Suppressor macrophage (primary cell): ENCODE data around the gene BRD9.

Experiments used
- DNase-seq, 4 experiments: peaks; one replicate each; pipeline ENCODE4 v3.0.0-alpha.2; 2020 to 2022

BRD9 gene

DNA sequence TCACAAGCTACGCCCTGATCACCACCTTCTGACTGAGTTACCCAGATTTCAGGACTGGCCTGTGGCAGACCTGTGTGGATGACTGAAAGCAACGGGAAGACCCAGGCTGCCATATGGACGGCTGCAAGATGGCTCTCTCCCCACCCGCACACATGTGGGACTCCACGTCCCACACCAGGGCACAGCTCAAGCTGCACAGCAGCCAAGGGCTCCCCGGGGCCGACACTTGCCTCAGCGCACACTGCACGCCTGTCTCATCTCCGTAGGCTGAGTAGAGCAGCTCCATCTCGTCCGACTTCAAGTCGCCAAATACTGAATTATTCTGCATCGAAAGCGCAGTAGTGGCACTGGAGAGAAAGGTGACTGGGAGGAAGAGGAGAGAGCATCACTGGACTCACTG lies 14.5 kb downstream of the BRD9 start:
- no peak for DNase-seq

DNA sequence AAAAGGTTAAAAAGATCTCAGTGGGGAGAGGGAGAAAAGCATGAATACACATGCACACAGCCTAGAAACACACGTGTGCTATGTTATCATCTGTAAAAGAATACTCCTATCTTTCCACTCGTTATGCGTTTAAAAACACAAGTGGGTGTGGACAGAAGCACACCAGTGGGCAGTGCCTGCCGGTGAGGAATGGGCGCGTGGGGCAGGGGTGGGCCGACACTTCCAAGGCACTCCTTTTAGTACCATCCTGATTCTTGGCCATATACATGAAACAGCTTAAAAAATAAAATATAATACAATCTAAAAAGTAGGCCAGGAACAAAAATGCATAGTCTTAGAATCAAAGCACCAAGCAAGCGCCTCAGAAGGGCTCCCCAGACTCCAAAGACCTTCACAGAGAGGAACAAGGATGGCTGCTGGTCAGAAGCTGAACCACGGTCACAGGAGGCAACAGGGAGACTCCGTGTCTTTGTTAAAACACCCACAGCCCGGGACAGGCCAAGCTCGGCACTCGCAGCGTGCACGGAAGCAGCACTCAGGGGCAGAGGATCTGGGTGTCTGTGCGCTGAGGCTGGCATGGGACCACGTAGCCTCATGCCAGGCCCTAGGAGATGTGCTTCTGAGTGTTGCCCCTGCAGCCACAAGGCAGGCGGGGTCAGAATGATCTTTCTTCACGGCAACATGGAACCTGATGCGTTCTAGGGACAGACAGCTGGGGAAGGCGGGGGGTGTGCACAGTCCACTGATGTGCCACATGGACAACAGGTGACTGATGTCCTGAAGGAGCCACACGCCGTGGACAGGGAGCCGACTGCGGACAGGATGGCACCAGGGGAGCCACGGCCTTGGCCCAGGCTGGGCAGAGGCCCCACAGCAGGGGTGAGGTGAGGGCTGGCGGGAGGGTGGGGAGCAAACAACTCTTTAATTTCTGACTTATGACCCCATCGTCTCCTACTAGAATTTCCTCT lies 15.9 kb downstream of the BRD9 start:
- no peak for DNase-seq

DNA sequence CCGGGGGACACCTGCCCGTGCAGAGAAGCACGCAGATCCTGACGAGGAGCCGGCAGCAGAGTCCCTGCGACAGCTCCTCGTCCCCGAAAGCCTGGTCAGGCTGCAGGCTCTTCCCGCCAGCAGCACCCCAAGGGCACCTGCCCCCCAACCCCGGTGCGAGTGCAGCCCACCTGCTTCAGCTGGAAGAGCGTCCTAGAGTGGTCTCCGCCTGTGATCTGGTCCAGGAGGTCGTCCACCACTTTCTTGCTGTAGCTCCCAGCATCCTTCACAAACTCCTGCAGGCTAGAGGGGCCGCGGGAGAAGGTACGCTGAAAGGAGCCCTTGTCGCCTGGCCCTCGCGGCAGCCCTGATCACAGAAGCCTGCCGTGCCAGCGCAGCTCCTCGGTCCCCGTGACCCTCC lies 16.7 kb downstream of the BRD9 start:
- DNase-seq: no peak

DNA sequence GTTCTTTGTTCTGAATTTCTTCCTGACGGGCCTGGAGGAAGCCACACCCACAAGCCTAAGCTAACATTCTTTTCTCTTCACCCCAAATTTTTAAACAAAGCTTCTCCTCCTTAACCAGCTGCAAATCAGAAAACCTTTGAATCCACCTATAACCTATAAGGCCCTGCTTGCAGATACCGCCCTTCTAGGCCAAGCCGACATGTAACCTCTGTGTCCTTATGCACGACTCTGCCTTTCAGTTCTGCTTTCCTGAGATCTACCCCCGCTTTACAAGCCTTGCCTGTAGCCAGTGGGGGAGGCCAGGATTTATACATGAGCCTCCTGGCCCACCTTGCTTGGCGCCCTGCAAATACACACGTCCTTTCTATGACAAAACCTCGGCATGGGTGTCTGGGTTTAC lies 19.3 kb downstream of the BRD9 start:
- DNase-seq: no peak

DNA sequence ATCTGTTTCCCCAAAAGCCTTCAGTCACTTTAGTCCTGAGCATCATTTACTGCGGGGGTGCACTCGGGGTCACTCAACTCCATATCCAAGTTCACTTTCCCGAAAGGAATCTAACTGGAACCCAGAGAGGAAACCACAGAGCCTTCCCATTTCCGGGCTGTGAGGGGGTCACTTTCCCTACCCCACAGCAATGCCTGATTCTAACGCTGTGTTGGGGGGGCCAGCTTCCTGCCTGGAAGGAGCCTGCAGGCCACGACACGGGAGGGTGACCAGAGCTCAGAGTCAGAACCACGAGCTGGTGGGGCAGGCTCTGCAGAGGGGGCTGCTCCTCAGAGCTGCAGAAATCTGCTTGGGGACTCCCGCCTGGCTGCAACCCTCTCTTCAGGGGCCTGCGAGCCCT lies 20.3 kb downstream of the BRD9 start:
- no peak for DNase-seq

DNA sequence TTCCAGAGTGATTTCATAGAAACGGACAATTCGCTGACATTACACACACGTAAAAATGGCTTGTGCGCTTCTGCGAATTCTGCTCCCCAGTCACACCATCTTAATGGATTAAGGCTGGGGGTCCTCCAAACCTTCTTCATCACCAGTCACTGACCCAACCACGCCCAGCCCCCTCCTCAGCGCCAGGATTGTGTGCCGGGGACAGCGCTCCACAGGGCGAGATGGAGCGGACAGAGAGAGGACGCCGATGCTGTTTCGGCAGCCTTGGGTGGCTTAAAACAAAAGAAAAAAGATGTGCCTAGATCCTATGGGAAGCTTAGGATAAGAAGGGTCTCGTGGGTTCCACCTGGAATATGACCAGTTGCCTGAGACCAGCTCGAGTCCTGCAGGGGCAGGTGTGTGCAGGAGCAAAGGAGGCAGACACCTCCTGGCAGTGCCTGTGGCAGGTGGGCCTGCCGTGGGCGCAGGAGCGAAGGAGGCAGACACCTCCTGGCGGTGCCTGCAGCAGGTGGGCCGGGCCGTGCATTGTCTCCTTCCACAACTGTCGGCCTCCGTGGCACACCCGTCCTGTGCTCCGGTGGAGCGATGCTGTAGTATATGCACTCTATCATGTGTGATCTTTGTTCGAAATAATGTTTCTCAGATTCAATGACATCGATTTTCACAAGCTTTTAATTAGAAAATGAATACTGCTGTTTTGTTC lies 20.9 kb downstream of the BRD9 start:
- DNase-seq: no peak

DNA sequence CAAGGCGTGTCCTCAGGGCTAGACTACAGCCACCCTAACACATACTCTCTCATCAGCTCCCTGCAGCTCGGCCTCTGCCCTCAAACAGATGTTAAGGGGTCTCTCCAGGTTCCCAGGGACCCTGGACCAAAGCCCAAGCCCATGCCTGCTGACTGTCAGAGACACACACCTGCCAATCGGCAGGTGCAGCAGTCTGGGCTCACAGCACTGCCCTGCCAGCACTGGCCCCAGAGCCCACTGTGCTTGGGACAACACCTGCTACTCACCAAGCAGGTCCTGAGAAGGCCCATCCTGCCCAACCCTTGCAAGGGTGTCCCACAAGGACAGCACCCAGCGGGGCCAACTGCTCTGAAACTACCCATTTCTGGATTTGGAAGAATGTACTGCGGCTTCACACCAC lies 21.6 kb downstream of the BRD9 start:
- DNase-seq: no peak

DNA sequence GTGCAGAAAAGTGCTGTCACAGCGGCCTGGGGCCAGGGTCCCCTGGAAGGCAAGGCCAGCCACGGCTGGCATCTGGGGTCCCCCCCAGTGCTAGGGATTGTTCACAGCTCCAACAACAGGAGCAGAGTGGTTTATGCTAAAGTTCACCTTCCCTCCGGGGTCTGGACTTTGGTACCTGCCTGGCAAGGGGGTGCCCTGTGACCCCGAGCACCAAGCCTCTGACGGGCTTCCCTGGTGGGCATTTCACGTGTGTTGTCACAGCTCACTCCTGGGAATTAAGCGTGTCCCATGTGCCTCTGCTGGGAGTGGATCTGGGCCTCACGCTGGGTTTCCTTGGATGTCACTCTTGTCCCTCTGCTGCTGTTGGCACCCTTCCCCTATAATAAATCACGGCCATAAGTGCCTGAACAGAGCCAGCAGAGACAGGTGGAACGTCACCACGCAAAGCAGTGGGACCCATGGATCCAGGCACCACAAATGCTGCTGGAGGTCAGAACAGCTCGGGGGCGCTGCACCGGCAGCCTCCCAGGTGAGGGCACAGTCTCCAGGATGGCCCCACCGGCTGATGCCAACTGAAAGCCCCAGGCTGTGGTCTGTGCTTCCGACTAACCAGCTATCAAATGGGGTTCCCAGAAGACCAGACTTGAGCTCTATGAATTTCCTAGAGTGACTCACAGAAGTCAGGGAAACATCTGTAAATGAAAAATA lies 24.0 kb downstream of the BRD9 start:
- no peak for DNase-seq

DNA sequence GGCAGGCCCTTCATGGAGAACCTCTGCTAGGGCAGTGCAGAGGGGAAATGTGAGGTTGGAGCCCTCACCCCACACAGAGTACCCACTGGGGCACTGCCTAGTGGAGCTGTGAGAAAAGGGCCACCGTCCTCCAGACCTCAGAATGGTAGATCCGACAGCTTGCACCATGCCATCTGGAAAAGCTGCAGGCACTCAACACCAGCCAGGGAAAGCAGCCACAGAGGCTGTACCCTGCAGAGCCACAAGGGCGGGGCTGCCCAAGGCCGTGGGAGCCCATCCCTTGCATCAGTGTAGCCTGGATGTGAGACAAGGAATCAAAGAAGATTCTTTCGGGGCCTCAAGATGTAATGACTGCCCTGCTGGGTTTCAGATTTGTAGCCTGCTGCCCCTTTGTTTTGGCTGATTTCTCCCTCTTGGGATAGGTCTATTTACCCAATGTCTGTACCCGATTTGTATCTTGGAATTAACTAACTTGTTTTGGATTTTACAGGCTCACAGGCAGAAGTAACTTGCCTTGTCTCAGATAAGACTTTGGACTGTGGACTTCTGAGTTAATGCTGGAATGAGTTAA lies 25.2 kb downstream of the BRD9 start:
- DNase-seq: no peak

DNA sequence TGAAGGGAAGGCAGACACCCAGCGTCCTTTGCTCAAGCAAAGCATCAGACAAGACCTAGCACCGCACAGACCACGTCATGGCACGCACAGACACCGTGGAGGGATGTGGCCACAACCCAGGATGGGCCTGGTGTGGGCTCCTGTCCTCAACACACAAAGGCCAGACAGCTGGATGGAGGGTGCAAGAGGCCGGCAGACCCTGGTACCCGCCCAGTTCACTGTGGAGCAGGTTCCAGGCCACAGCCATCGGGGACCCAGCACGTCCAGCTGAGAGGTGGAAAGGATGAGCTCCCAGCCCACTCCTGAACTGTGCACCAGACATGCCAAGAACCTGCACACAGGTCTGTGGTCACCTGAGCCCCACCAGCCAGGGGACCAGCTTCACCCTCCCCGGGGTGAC lies 26.8 kb downstream of the BRD9 start:
- DNase-seq: no peak

DNA sequence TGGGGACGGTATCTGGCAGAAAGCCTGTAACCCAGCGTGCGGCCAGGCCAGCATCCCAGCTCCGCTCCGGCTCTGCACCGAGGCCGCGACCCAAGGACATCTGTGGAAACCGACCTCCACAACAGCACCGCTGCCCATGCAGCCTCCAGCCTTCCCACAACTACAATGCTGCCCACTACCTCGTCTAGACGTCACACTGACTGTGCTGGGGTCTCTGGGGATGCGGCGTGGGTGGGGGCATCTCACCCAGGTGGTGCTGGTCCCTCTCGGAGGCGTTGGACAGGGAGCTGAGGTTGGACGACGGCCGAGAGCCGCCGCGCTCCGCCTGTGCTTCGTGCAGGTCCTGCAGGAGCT lies 27.5 kb downstream of the BRD9 start:
- no peak for DNase-seq

DNA sequence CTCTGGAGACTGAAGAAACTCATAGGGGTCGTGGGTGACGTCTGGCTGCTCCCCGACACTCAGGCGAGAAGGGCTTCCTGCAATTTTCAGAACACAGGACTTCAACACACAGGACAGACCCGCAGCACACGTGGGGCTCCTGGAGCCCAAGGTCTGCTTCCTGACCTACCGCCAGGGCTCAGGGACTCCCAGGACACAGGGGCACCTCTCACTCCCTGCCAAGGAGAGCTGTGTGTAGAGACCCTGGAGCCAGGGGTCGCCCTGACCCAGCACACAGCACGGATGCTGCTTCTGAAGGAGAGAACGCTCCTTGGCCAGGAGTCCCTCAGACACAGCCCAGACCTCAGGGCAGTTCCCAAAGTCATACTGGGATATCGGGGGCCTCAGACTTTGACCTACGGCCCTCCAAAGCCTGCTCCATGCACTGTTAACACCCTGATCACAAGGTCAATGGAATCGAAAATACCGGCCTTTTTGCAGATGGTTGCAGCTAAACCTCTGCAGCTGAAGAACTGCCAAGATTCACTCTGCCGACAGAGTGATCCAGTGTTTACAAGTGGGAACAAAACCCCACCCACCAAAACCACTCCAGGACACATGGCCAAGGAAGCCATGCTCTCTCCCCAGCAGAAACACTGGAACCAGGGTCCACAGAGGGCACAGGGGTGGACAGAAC lies 28.0 kb downstream of the BRD9 start:
- no peak for DNase-seq

DNA sequence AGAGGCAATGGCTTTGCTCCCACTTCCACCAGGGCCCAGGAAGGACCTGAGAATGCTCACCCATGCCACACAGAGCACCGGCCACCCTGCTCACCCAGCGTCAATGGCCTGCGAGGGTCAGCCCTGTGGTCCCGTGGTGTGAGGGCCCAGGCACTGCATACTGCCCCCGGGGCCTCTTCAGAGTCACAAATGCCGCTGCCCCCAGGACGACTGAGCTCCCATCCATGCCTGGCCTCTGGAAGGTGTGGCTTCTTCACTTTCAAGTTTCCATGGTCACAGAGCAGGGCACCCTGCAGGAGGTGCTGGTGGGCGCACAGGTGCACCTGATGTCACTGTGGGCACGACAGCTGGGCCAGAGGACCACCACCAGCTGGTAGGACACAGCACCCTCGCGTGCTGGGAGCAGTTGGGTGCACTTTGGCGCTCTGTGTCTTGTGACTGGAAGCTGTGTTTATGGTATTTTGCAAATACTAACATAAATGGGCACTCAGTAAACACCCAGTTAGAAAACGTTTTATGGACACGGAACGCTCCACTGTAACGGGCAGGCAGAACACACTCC lies 29.3 kb downstream of the BRD9 start:
- DNase-seq: no peak

DNA sequence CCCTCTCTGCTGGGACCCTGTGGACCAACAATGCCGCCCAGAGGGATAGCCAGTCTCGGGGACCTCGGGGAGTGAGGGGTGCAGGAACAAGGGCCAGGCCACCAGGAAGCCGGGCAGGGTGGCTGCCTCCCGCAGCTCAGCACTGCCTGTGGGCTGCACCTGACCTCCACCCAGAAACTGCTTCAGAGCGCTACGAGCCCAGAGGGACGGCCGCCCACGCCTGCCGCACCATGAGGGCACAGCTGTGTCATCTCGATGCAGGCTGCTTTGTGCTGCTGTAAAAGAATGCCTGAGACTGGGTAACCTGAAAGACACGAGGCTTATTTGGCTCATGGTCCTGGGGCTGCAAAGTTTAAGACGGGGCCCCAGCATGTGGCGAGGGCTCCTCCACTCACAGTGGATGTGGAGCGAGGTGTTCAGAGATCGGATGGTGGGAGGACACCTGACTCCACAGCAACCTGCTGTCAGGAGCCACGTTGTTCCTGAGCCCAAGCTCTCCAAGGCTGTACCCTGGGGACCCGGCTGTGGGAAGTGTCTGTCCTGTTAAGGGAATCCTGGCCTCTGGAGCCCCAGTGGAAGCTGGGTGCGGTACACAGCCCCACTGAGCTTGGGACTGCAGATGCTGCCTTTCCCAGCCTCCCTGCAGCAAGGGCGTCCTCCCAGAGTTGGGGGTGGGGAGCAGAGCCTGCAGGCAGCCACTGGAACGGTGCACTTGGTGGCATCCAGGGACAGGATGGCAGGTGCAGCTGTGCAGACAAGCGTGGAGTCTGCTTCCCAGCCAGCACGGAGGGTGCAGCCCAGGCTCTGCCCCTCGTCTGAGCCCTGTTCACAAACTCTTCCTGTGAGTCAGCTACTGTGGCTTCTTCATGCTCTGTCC lies 30.0 kb downstream of the BRD9 start:
- no peak for DNase-seq

DNA sequence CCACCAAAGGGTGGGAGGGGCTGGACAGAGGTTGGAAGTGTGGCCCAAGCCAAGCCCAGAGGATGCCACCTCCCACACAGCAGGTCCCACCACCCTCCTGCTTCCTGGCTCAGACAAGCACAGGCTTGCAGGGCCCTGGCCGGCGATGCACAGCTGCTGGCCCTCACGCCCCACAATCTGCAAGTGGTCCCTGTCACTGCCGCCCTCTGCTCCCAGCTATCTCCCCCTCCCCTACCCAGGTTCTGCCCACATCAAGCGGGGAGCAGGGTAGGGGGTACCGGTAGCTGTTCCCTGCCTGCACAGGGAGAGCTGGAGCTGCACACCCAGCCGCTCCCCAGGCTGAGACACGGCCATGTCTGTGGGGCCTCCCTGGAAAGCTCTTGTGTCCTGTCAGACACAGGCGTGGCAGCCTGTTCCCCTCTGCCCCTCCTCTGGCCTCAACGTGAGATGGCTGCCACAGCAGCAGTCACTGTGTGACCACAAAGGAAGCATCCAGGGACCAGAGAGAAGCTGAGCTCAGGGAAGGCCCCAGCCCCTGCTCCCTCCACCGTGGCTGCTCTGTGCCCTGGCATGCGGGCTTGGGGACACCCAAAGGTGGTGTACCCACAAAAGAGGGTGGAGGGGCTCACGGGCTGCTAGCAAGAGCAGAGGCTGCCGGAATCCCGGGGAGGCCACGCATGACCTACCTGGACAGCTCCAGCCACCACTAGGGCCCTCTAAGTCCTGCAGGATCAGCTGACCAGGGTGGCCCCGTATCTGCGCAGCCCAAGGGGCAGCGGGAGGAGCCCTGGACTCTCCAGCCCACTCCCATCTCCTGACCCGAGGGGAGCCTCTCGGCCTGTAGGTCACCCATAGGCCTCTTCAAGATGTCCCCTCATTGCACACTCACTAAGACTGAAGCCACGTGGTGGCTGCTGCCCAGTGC lies 30.9 kb downstream of the BRD9 start:
- DNase-seq: no peak

DNA sequence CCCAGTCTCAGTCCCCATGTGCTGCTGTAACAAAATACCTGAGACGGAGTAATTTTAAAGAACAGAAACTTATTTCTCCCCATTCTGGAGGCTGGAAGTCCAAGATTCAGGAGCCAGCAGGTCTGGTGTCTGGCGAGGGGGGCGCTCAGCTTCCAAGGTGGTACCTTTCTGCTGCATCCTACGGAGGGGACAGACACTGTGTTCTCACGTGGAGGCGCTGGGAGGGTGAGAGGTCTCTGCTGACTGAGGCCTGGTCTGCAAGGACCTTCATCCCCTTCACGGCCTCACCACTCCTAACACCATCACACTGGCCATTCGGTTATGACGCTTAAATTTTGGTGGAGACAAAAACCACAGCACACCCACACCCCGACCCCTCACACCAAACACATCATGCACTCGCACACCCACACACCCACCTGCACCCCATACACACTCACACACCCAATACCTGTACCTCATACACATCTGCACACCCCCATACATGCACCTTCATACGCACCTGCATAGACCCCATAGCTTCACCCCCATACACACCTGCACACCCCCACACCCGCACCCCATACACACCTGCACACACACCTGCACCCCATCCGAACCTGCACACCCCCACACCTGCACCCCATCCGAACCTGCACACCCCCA lies 32.0 kb downstream of the BRD9 start:
- DNase-seq: no peak

DNA sequence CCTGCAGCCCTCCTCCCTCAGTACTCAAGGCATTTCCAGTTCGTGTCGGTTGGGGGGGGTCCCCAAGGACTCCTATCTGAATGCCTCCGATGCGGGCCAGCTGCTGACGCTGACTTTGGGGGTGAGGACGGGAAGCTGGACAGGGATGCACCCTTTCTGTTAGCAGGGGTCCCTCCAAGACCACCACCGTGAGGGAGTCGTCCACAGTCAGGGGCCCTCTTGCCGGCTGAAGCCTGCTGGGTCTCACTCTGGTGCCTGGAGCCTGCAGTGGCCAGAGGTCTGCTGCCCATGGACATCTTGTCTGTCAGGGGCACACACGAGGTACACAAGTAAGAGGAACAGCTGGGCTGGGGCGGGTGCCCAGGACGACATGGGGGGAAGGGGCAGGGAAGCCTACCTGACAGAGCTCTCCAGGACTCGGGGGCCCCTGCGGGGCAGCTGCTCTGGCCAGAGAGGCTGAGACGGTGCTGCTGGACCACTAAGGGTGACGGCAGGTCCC lies 32.8 kb downstream of the BRD9 start:
- DNase-seq: no peak

DNA sequence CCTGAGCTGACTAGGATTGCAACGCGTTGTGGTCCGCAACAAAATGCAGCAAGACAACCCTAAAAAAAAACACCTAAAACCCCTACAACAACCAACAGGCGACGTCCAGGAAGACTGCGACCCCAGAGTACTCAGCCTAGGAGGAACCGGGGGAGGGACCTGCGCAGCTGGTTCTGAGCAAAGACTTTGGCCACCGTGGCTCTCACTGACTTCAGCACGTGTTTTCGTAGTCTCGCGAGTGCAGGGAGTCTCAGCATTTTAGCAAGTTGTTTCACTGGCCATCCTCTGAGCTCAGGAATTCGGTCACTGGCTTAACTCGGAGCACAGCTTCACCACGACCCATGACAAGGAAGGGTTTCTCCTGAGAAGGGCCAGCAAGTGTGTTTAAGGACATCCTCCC lies 33.2 kb downstream of the BRD9 start:
- no peak for DNase-seq

DNA sequence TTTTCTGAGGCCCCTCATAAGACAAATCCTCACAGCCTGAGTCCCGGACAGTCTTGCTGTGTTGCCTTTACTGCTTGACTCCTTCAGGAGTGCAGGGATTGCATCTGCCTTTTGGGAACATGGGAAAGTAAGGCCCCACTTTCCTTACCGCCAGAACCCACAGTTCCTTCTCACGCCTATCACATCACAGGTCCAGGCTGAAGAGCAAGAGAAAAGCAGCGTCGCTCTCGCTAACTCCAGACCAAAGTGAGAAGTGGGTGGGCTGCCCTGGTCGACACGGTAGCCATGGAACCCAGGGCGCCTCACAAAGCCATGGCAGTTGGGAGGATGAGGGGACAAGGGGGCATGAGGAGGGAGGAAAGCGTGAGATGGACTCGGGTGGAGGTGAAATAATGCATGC lies 33.9 kb downstream of the BRD9 start:
- no peak for DNase-seq
